ENCODE results near the gene HNRNPUL1. TPM values are rescaled to one million over a fixed set of nuclear protein-coding genes. Genes with fewer than 3 reads are reported as not detected.

The HNRNPUL1 gene
- total RNA-seq, 1 experiment from 2014 or later, result 201 TPM

- TF ChIP-seq REST (IDR thresholded peaks at IDR 0.05; ENCODE audit: low read depth) (no peak), FOSL1 (IDR thresholded peaks at IDR 0.05; ENCODE audit: low read depth) (no peak), RAD21 (IDR thresholded peaks at IDR 0.05; ENCODE audit: low read depth) (no peak), ZNF274 (IDR thresholded peaks at IDR 0.05; ENCODE audit: low read depth, low read length) (no peak)
Measured at GRCh38 chr19:41320568-41320967, 56.4 kb downstream of the HNRNPUL1 start (continued).

- Histone ChIP-seq H4K20me1 (ENCODE audit: insufficient read depth) (no peaks in the 10 kb centered on the region), H3K36me3 (ENCODE audit: control insufficient read depth in 1 of 2, insufficient read depth in 2 of 2, low read length in 2 of 2) (peaks cover 5 to 24% of the 10 kb centered on the region in 2 experiments; a peak in 3 of 4 replicates), H3K79me2 (ENCODE audit: insufficient read depth, low read length) (no peaks in the 10 kb centered on the region), H3K9me2 (ENCODE audit: insufficient read depth) (no peaks in the 10 kb centered on the region), H3K9me3 (ENCODE audit: control insufficient read depth in 1 of 2, insufficient read depth in 1 of 2, low read depth in 1 of 2, low read length in 2 of 2) (no peaks in the 10 kb centered on the region), H3K27ac (ENCODE audit: low read depth, low read length) (peak overlapping the region; percentile 29; the same call in 1 of the 2 replicates), H3K4me3 (replicated peaks in 1 of 2; ENCODE audit: low read depth in 1 of 2, low read length in 2 of 2) (no peak overlapping the region), H3K4me2 (ENCODE audit: low read length) (no peak overlapping the region), H3K4me1 (ENCODE audit: control insufficient read depth in 1 of 2, insufficient read depth in 2 of 2, low read length in 2 of 2) (peaks cover 5 to 19% of the 10 kb centered on the region in 2 experiments; a peak in 3 of 4 replicates), H2AFZ (ENCODE audit: low read depth, low read length, poor library complexity, severe bottlenecking) (no peak overlapping the region), H3K9ac (ENCODE audit: low read length) (no peak overlapping the region), H3K27me3 (ENCODE audit: insufficient read depth, low read length) (no peaks in the 10 kb centered on the region)
- no peak for DNase-seq (ENCODE audit: low read depth, low spot score)
- ChIA-PET CTCF (interaction anchor here (0.7 to 2.3 kb wide), 6 partner anchors 13 to 249 kb away, joined by 3 to 13 read pairs (median 8); partner anchors contain the start of gene DMAC2), RAD21 (ENCODE audit: low non-redundant PET in 1 of 2, low total read pairs in 2 of 2, uncharacterized antibody in 2 of 2, unreplicated experiment in 2 of 2) (no interaction called here), POLR2A (no interaction called here)
- intact Hi-C loops (cut with micrococcal nuclease), result loop anchor here (5.0 kb wide), 1 partner anchor 251 kb away; no protein-coding TSS in a partner anchor
- no TSS peak for BruUV-seq (replicated peaks)
- ATAC-seq, result no peak
- TF ChIP-seq JUND (IDR thresholded peaks at IDR 0.05) (no peak), SRF (IDR thresholded peaks at IDR 0.05; ENCODE audit: low read depth) (no peak), CTCF (IDR thresholded peaks at IDR 0.05 in 2 of 3, conservative IDR thresholded peaks at IDR 0.05 in 1 of 3; ENCODE audit: borderline replicate concordance in 1 of 3, insufficient read depth in 1 of 3, low read depth in 2 of 3, low read length in 2 of 3) (no peak), REST (IDR thresholded peaks at IDR 0.05; ENCODE audit: low read depth) (no peak), ZNF274 (IDR thresholded peaks at IDR 0.05; ENCODE audit: low read depth, low read length) (no peak), ZBTB33 (IDR thresholded peaks at IDR 0.05; ENCODE audit: extremely low read depth, insufficient replicate concordance, low read length) (no peak), ZFX (IDR thresholded peaks at IDR 0.05) (no peak), SP1 (IDR thresholded peaks at IDR 0.05; ENCODE audit: low read depth) (no peak), CBX3 (IDR thresholded peaks at IDR 0.05; ENCODE audit: low read depth) (no peak), ELF1 (IDR thresholded peaks at IDR 0.05; ENCODE audit: borderline replicate concordance, low read depth) (no peak), EGR1 (IDR thresholded peaks at IDR 0.05; ENCODE audit: low read depth) (no peak), FOSL1 (IDR thresholded peaks at IDR 0.05; ENCODE audit: low read depth) (no peak), SIN3A (IDR thresholded peaks at IDR 0.05; ENCODE audit: low read depth) (no peak)
Measured at GRCh38 chr19:41321204-41321599, 57.0 kb downstream of the HNRNPUL1 start.

Measured in HCT116 (cell line).